ENCODE results near the gene IQSEC1.

DNA sequence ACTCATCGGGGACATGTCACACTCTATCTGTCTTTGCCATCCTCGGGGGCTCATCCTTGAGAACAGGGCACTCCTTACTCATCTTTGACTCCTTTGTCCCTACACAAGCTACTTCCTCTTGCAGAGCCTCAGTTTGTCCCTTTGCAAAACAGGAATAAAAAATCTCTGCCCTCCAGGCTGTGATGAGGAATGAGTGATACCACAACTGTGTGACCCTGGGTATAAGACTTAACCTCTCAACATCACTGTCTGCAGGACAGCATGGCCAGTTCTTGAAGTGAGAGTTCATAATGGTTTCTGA, 48.5 kb downstream of the IQSEC1 start:
- TF ChIP-seq POLR2AphosphoS5 (IDR thresholded peaks at IDR 0.05; ENCODE audit: low read depth) (no peak), CREB1 (CRISPR knock-in tag; IDR thresholded peaks at IDR 0.05; ENCODE audit: low read depth) (no peak), EZH2 (IDR thresholded peaks at IDR 0.05; ENCODE audit: low read depth, unreplicated experiment) (no peak), EZH2phosphoT487 (IDR thresholded peaks at IDR 0.05; ENCODE audit: unreplicated experiment) (no peak), STAT1 (IDR thresholded peaks at IDR 0.05; ENCODE audit: unreplicated experiment) (no peak), JUNB (IDR thresholded peaks at IDR 0.05; ENCODE audit: unreplicated experiment) (no peak)
- TF ChIP-seq, protein P1, sequence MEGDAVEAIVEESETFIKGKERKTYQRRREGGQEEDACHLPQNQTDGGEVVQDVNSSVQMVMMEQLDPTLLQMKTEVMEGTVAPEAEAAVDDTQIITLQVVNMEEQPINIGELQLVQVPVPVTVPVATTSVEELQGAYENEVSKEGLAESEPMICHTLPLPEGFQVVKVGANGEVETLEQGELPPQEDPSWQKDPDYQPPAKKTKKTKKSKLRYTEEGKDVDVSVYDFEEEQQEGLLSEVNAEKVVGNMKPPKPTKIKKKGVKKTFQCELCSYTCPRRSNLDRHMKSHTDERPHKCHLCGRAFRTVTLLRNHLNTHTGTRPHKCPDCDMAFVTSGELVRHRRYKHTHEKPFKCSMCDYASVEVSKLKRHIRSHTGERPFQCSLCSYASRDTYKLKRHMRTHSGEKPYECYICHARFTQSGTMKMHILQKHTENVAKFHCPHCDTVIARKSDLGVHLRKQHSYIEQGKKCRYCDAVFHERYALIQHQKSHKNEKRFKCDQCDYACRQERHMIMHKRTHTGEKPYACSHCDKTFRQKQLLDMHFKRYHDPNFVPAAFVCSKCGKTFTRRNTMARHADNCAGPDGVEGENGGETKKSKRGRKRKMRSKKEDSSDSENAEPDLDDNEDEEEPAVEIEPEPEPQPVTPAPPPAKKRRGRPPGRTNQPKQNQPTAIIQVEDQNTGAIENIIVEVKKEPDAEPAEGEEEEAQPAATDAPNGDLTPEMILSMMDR (conservative IDR thresholded peaks at IDR 0.05; ENCODE audit: low read depth in 2 of 2): no peak
- TF ChIP-seq, protein P2, sequence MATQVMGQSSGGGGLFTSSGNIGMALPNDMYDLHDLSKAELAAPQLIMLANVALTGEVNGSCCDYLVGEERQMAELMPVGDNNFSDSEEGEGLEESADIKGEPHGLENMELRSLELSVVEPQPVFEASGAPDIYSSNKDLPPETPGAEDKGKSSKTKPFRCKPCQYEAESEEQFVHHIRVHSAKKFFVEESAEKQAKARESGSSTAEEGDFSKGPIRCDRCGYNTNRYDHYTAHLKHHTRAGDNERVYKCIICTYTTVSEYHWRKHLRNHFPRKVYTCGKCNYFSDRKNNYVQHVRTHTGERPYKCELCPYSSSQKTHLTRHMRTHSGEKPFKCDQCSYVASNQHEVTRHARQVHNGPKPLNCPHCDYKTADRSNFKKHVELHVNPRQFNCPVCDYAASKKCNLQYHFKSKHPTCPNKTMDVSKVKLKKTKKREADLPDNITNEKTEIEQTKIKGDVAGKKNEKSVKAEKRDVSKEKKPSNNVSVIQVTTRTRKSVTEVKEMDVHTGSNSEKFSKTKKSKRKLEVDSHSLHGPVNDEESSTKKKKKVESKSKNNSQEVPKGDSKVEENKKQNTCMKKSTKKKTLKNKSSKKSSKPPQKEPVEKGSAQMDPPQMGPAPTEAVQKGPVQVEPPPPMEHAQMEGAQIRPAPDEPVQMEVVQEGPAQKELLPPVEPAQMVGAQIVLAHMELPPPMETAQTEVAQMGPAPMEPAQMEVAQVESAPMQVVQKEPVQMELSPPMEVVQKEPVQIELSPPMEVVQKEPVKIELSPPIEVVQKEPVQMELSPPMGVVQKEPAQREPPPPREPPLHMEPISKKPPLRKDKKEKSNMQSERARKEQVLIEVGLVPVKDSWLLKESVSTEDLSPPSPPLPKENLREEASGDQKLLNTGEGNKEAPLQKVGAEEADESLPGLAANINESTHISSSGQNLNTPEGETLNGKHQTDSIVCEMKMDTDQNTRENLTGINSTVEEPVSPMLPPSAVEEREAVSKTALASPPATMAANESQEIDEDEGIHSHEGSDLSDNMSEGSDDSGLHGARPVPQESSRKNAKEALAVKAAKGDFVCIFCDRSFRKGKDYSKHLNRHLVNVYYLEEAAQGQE (IDR thresholded peaks at IDR 0.05; ENCODE audit: unreplicated experiment): no peak
- TF ChIP-seq, protein P3, sequence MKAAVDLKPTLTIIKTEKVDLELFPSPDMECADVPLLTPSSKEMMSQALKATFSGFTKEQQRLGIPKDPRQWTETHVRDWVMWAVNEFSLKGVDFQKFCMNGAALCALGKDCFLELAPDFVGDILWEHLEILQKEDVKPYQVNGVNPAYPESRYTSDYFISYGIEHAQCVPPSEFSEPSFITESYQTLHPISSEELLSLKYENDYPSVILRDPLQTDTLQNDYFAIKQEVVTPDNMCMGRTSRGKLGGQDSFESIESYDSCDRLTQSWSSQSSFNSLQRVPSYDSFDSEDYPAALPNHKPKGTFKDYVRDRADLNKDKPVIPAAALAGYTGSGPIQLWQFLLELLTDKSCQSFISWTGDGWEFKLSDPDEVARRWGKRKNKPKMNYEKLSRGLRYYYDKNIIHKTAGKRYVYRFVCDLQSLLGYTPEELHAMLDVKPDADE (IDR thresholded peaks at IDR 0.05): no peak
- TF ChIP-seq, protein P4, sequence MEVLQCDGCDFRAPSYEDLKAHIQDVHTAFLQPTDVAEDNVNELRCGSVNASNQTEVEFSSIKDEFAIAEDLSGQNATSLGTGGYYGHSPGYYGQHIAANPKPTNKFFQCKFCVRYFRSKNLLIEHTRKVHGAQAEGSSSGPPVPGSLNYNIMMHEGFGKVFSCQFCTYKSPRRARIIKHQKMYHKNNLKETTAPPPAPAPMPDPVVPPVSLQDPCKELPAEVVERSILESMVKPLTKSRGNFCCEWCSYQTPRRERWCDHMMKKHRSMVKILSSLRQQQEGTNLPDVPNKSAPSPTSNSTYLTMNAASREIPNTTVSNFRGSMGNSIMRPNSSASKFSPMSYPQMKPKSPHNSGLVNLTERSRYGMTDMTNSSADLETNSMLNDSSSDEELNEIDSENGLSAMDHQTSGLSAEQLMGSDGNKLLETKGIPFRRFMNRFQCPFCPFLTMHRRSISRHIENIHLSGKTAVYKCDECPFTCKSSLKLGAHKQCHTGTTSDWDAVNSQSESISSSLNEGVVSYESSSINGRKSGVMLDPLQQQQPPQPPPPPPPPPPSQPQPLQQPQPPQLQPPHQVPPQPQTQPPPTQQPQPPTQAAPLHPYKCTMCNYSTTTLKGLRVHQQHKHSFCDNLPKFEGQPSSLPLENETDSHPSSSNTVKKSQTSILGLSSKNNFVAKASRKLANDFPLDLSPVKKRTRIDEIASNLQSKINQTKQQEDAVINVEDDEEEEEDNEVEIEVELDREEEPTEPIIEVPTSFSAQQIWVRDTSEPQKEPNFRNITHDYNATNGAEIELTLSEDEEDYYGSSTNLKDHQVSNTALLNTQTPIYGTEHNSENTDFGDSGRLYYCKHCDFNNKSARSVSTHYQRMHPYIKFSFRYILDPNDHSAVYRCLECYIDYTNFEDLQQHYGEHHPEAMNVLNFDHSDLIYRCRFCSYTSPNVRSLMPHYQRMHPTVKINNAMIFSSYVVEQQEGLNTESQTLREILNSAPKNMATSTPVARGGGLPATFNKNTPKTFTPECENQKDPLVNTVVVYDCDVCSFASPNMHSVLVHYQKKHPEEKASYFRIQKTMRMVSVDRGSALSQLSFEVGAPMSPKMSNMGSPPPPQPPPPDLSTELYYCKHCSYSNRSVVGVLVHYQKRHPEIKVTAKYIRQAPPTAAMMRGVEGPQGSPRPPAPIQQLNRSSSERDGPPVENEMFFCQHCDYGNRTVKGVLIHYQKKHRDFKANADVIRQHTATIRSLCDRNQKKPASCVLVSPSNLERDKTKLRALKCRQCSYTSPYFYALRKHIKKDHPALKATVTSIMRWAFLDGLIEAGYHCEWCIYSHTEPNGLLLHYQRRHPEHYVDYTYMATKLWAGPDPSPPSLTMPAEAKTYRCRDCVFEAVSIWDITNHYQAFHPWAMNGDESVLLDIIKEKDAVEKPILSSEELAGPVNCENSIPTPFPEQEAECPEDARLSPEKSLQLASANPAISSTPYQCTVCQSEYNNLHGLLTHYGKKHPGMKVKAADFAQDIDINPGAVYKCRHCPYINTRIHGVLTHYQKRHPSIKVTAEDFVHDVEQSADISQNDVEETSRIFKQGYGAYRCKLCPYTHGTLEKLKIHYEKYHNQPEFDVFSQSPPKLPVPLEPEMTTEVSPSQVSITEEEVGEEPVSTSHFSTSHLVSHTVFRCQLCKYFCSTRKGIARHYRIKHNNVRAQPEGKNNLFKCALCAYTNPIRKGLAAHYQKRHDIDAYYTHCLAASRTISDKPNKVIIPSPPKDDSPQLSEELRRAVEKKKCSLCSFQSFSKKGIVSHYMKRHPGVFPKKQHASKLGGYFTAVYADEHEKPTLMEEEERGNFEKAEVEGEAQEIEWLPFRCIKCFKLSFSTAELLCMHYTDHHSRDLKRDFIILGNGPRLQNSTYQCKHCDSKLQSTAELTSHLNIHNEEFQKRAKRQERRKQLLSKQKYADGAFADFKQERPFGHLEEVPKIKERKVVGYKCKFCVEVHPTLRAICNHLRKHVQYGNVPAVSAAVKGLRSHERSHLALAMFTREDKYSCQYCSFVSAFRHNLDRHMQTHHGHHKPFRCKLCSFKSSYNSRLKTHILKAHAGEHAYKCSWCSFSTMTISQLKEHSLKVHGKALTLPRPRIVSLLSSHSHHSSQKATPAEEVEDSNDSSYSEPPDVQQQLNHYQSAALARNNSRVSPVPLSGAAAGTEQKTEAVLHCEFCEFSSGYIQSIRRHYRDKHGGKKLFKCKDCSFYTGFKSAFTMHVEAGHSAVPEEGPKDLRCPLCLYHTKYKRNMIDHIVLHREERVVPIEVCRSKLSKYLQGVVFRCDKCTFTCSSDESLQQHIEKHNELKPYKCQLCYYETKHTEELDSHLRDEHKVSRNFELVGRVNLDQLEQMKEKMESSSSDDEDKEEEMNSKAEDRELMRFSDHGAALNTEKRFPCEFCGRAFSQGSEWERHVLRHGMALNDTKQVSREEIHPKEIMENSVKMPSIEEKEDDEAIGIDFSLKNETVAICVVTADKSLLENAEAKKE (CRISPR knock-in tag; IDR thresholded peaks at IDR 0.05): no peak
